GM21423 (cell line): ENCODE results near the gene CACNA2D2.

ENCODE experiments used
- ATAC-seq: cut with Tn5 transposase; IDR thresholded peaks from one replicate; pipeline ENCODE4 v1.9.1; 2021; ENCODE audit warnings: mild to moderate bottlenecking, moderate library complexity; ENCODE audit not compliant: unreplicated experiment

CACNA2D2 gene

GRCh38 chr3:50351323-50351697 lies 152.1 kb downstream of the CACNA2D2 start:
- ATAC-seq = no peak

DNA sequence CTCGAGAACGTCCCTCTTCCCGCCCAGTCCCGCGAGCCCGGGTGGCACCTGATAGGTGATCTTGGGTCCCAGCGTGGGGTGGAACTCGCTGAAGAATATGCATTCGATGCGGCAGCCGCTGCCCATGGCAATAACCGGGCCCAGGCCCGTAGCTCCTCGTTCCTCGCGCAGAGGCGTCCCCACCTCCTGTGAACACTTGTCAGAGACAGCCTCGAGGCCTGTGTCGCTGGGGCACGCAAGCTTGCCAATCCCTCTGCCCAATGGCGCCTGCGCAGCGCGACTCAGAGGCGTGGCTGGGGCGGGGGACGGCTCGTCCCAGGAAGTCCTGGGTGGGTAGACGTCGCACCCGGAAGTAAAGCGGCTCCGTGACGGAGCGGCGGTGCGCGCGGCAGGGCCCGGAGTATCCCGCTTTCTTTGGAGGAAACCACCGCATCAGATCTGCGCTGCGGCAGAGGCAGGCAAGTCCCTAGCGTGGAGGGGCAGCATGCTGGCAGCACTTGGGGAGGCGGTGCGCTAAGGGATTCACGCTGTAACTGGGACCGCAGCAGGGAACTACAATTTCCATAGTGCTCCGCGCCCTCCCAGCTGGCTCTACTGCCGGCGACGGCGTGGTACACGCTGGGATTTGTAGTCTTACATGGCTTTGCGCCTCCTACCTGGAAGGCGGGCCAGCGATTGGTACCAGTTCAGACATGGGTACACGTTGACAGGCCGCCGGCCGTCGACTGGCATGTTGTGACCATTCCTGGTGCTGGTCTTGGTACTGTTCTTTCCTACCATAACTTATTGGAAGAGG lies 152.7 kb downstream of the CACNA2D2 start, which contains the start of the genes CYB561D2 and NPRL2:
Gene CYB561D2, plus strand, starts transcription at position 336 of the 796 bp plus-strand sequence. CDS start 572 bp downstream, outside the sequence.
Gene NPRL2, minus strand, starts transcription at position 249 of the 796 bp plus-strand sequence. Its CDS starts 123 bp downstream, at position 126.
- ATAC-seq = peak; percentile 84

GRCh38 chr3:50350213-50350526 lies 153.3 kb downstream of the CACNA2D2 start:
- ATAC-seq = no peak

DNA sequence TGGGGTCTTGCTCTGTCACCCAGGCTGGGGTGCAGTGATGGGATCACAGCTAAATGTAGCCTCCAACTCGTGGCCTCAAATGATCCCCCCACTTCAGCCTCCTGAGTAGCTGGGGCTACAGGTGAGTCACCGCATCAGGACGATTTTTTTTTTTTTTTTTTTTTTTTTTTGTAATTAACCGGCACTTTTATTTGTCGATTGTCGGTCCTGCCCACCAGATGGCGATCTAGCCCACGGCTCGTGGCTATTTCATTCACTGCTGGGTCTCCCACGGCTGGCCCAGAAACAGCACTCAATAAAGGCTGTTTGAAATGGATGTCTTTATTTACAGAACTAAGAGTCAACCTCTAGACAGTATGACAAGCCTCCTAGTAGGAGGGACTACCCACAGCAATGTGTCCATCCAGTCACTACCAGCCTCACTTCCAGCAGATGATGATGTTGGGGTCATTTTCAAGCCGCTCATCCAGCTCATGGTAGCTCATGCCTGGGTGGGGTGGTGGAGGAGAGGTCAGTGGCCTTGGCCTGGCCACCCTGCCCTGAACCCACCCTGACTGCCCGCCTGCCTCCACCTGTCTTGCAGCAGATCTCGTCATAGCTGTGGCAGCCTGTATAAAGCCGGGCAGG lies 156.1 kb downstream of the CACNA2D2 start:
- ATAC-seq = no peak

- ATAC-seq = no peak
These were observed 157.7 kb downstream of the CACNA2D2 start, which contains the start of gene ZMYND10 for GRCh38 chr3:50345586-50346234. ZMYND10 (minus strand) TSS chr3:50345732; CDS start chr3:50345579, 153 bp downstream.

DNA sequence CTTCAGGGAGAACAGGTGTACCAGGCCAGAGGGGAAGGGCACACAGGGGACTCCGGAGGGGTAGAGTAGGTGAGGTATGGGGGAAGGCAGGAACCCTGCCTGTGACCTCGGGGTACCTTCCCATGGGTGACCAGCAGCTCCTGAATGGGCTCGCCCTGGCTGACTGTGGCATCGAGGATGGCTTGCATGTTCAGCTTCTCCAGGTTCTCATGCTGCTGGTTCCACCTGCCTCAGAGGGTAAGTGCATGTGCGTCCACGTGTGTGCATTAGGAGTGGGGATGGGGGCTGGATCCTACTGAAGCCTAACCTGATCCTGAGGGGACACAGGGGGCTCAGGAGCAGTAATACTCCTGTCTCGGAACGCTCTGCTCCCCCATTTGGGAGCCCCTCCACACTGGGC lies 158.4 kb downstream of the CACNA2D2 start:
- no peak for ATAC-seq

GRCh38 chr3:50342813-50343633 lies 160.4 kb downstream of the CACNA2D2 start:
- no peak for ATAC-seq

DNA sequence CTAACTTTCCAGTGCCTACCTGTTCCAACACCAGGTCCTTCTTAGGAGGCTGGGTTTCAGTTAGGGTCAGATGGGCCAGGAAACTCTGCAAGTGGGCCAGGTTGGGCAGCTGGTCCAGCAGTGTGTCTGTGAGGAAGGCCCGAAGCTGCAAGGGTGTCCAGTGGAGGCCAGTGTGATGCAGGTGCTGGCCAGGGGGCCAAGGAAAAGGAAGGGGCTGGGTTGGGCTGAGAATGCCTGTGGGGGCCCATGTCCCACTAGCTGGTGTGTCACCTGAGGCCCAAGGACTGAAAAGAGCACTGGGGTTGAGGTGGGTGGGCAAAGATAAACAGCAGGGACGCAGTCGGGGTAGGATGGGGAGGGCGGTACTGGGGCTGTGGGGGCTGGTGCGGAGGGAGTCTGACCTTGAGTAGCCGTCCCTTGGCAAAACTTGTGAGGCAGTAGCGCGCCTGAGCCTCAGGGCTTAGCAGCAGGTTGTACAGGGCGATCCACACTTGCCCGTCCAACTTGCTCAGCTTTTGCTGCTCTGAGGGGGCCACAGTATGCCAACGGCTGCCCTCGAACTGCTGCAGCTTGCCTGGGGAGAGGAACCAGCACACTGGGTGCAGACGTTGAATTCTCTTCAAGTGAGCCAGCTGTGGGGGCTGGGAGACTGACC lies 161.3 kb downstream of the CACNA2D2 start:
- ATAC-seq = no peak

DNA sequence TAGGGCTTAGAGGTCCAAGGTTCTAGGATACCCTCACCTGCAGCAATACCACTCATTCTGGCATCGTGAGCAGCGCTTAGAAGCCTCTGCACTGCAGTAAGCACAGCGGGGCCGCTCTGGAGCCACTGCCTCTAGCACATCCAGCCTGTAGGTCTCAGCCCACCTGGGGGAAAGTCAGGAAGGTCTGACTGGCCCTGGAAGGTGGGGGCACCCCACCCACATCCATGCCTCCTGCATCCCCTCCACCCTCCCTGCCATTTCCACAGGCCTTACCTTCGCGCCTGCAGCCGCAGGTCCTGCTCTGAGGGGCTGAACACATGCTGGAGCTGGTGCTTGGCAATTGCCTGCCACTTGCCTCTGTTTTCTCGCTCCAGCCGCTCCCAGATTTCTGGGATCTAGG lies 161.9 kb downstream of the CACNA2D2 start:
- ATAC-seq = no peak

DNA sequence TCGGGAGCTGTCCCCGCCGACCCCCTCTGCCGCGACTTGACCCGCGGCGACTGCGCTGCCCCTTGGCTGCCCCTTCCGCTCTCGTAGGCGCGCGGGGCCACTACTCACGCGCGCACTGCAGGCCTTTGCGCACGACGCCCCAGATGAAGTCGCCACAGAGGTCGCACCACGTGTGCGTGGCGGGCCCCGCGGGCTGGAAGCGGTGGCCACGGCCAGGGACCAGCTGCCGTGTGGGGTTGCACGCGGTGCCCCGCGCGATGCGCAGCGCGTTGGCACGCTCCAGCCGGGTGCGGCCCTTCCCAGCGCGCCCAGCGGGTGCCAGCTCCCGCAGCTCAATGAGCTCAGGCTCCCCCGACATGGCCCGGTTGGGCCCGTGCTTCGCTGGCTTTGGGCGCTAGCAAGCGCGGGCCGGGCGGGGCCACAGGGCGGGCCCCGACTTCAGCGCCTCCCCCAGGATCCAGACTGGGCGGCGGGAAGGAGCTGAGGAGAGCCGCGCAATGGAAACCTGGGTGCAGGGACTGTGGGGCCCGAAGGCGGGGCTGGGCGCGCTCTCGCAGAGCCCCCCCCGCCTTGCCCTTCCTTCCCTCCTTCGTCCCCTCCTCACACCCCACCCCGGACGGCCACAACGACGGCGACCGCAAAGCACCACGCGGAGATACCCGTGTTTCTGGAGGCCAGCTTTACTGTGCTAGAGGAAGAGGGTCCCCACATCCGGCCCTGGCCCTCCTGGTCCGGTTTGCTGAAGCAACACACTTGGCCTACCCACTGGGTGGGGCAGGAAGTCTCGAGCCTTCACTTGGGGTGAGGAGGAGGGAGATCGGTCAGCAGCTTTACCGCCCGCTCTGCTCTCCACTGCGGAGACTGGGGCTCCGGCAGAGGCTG lies 162.7 kb downstream of the CACNA2D2 start, which contains the start of gene RASSF1:
Gene RASSF1, minus strand, starts transcription at position 389 of the 882 bp plus-strand sequence. Its CDS starts 31 bp downstream, at position 358.
- peak; percentile 28 for ATAC-seq

GRCh38 chr3:50340147-50340447 lies 163.3 kb downstream of the CACNA2D2 start:
- no peak for ATAC-seq

DNA sequence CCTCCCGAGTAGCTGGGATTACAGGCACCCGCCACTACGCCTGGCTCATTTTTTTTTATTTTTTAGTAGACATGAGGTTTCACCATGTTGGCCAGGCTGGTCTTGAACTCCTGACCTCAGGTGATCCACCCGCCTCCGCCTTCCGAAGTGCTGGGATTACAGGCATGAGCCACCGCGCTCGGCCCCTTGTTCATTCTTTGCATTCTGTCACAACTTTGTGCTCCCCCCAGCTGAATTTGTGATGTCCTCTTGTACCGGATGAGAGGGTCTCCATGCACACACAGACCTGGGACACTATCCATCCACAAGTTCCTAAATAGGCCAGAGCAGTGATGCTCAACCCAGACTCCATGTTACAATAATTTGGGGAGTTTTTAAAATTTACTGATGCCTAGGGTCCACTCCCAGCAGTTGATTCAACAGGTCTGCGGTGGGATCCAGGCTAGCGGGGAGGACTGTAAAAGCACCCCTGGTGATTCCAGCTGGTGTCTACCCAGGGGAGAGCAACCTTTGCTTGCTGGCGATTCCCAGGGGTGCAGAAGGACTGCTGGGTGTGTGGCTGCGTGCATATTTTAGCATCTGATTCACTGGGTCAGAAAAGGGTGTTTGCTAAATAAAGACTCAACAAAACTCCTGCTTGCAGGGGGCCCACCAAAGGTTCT lies 163.8 kb downstream of the CACNA2D2 start:
- no peak for ATAC-seq

GRCh38 chr3:50338965-50339364 lies 164.5 kb downstream of the CACNA2D2 start:
- ATAC-seq = no peak

DNA sequence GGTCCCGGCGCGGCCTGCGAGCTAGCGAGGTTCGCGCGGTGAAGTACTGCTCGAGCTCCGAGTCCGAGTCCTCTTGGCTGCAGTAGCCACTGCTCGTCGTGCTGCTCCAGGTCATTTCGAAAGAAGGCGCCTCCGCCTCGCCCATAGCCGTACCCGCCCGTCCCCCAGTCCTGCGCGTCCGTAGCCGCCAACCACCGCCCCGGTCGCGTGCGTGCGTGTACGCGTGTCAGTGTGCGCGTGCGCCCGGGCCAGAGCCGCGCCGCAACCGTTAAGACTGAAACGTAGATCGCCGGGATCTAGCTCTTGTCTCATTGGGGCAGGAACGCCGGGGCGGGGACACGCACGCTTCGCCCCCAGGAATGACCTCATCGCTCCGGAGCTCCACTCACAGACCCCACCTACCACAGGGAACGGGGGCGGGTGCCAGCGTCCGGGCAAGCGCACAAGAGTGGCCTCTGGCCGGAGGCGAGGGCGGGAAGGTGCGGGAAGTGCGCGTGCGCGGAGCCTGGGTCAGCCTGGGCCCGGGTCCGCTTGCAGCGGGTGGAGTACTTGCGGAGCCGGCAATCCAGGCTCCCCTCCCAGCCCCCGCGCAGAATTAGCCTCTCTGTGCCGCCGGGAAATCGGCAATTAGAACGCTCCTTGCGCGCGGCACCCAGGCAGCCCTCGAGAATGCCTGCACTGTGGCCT lies 166.1 kb downstream of the CACNA2D2 start:
- ATAC-seq = peak; percentile 71

DNA sequence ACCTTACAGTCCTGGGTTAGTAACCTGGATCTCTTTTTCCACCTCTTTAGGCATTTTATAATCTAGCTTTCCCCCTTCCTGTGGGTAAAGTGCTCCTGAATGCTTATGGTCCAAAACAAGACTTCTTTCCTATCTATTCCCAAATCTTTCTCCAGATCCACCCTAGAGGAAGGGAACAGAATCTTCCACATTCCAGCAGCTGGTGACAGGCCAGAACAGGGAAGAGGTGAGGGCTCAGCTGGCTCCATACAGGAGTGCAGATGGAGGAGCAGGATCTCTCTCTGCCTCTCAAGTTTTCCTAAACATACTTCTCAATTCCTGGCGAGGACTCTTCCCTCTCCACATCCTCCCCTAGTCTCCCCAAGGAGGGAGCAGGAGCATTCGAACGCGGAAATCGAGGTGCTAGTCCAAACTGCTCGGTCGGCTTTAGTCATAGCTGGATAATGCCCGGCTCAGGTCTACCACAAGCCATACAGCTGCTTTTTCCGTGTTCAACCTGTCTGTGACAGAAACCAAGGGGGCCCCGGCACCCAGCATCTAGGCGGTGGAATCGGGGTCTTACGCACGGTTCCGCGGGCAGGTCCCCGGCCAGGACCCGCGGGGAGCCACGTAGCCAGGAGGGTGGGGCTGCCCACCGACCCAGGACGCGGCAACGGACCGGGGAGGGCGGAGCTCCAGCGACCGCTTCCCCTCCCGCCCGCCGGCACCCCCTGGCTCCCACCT lies 166.8 kb downstream of the CACNA2D2 start:
- ATAC-seq = peak; percentile 13

DNA sequence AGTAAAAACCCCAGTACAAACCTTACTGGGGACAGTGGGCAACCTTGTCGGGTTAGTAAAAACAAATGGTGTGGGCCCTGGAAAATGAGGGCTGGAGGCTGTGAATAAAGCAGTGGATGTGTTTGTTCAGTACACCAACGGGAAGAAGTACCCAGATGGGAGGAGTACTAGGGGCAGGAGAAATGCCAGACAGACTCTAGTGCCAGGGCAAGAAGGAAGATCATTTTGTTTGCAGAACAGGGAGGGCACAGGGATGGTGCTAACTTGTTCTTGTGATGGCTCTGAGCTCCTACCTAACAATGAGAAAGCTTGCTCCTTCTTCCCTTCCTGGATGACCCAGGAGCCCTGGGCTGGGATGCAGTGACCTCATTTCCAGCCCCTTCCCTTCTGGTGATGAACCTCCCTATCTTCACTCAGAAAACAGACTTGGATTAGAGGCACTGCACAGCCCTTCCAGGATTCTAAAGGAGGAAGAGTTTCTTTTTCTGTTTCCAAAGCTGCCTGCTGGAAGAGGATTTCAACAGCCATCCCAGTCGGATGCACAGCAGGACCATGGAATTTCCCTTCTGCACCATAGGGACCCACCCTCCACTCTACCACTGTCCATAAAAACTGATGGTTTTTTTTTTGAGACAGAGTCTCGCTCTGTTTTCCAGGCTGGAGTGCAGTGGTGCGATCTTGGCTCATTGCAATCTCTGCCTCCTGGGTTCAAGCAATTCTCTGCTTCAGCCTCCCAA lies 168.9 kb downstream of the CACNA2D2 start:
- no peak for ATAC-seq

GRCh38 chr3:50333744-50334328 lies 169.6 kb downstream of the CACNA2D2 start:
- ATAC-seq = no peak
